HCT116 (cell line): Measurements from ENCODE around the gene ADCY2. TPM values are rescaled to one million over a fixed set of nuclear protein-coding genes. Genes with fewer than 3 reads are reported as not detected.

ENCODE experiments used
- ATAC-seq: fragments of 200-7000 bp; cut with Tn5 transposase; 2 replicates; pipeline ENCODE4 v1.9.1; 2020; ENCODE audit warnings: mild to moderate bottlenecking, moderate library complexity
- BruUV-seq: library from RNA; stranded (reverse); fragments of 400-500 nt; replicated peaks from 2 replicates; lab custom pipeline; 2021; lab: Mats Ljungman, UMichigan
- CTCF ChIA-PET: fragments of 300-600 bp; sonication (Branson Sonifier 250); formaldehyde crosslinking; loops from one replicate; lab custom pipeline; 2021; ENCODE audit warnings: antibody characterized with exemption; lab: Charles Lee
- POLR2A ChIA-PET: fragments of 300-600, 350-600 bp; sonication (Branson Sonifier 250); formaldehyde crosslinking; loops from one replicate; lab custom pipeline; 2021; ENCODE audit warnings: antibody characterized with exemption; lab: Charles Lee
- RAD21 ChIA-PET, 2 experiments: fragments of 300-600 bp; sonication (Branson Sonifier 250); formaldehyde crosslinking; loops; one replicate each; lab custom pipeline; 2023; ENCODE audit warnings: low total read pairs in 2 of 2; ENCODE audit not compliant: uncharacterized antibody in 2 of 2, unreplicated experiment in 2 of 2, low non-redundant PET in 1 of 2; lab: Charles Lee
- DNase-seq: peaks from one replicate; pipeline ENCODE4 v3.0.0-alpha.2; 2010; ENCODE audit warnings: low read depth, low spot score
- H2AFZ ChIP-seq: fragments of 200-600 bp; shearing (Covaris generic), sonication (generic); 2 replicates; pipeline ENCODE4 v1.6.1; 2017; ENCODE audit warnings: low read depth, mixed run types, mixed read lengths, antibody characterized with exemption, low read length; ENCODE audit not compliant: poor library complexity, severe bottlenecking
- H3K27ac ChIP-seq: 2 replicates; pipeline ENCODE4 v1.5.1; 2012; ENCODE audit warnings: low read depth, low read length
- H3K27me3 ChIP-seq: fragments of 200-600 bp; sonication (generic); 2 replicates; pipeline ENCODE4 v1.6.1; 2016; ENCODE audit warnings: mixed run types, low read length, mixed read lengths; ENCODE audit not compliant: insufficient read depth
- H3K36me3 ChIP-seq, 2 experiments: fragments of 200-500 bp in 1 of 2; fragments of 200-600 bp in 1 of 2; sonication (Bioruptor generic) in 1 of 2; sonication (generic) in 1 of 2; 2 replicates each; pipeline versions ENCODE4 v1.5.1 to v1.6.1; 2014 to 2016; ENCODE audit warnings: low read length in 2 of 2, inconsistent platforms in 1 of 2, mixed read lengths in 1 of 2, mixed run types in 1 of 2; ENCODE audit not compliant: insufficient read depth in 2 of 2, control insufficient read depth in 1 of 2
- H3K4me1 ChIP-seq, 2 experiments: fragments of 200-600 bp in 1 of 2; sonication (generic) in 1 of 2; 2 replicates each; pipeline versions ENCODE4 v1.5.1 to v1.6.1; 2012 to 2017; ENCODE audit warnings: low read length in 2 of 2, inconsistent platforms in 1 of 2, mild to moderate bottlenecking in 1 of 2, mixed read lengths in 1 of 2, mixed run types in 1 of 2, moderate library complexity in 1 of 2; ENCODE audit not compliant: insufficient read depth in 2 of 2, control insufficient read depth in 1 of 2
- H3K4me2 ChIP-seq: fragments of 200-600 bp; sonication (generic); 2 replicates; pipeline ENCODE4 v1.6.1; 2017; ENCODE audit warnings: mixed run types, low read length, mixed read lengths
- H3K4me3 ChIP-seq, 2 experiments: fragments of 200-600 bp in 1 of 2; sonication (generic) in 1 of 2; replicated peaks in 1 of 2; 2 replicates each; pipeline ENCODE4 v1.5.1; 2011 to 2016; ENCODE audit warnings: low read length in 2 of 2, control low read depth in 1 of 2, low read depth in 1 of 2, mild to moderate bottlenecking in 1 of 2, mixed read lengths in 1 of 2, mixed run types in 1 of 2
- H3K79me2 ChIP-seq: fragments of 200-600 bp; sonication (generic); 2 replicates; pipeline ENCODE4 v1.6.1; 2017; ENCODE audit warnings: mild to moderate bottlenecking, mixed run types, low read length, moderate library complexity, mixed read lengths; ENCODE audit not compliant: insufficient read depth
- H3K9ac ChIP-seq: fragments of 200-600 bp; sonication (generic); 2 replicates; pipeline ENCODE4 v1.6.1; 2016; ENCODE audit warnings: low read length, mixed read lengths
- H3K9me2 ChIP-seq: fragments of 200-600 bp; sonication (generic), shearing (Covaris generic); 2 replicates; pipeline ENCODE4 v1.6.1; 2017; ENCODE audit warnings: mixed run types, mild to moderate bottlenecking, moderate library complexity; ENCODE audit not compliant: insufficient read depth
- H3K9me3 ChIP-seq, 2 experiments: fragments of 200-500 bp in 1 of 2; fragments of 200-600 bp in 1 of 2; sonication (Bioruptor generic) in 1 of 2; sonication (generic) in 1 of 2; 2 replicates each; pipeline ENCODE4 v1.6.1; 2014 to 2017; ENCODE audit warnings: low read length in 2 of 2, mixed read lengths in 2 of 2, inconsistent platforms in 1 of 2, low read depth in 1 of 2, mild to moderate bottlenecking in 1 of 2, mixed run types in 1 of 2, moderate library complexity in 1 of 2; ENCODE audit not compliant: control insufficient read depth in 1 of 2, insufficient read depth in 1 of 2
- H4K20me1 ChIP-seq: fragments of 200-600 bp; sonication (generic), shearing (Covaris generic); 2 replicates; pipeline ENCODE4 v1.6.1; 2017; ENCODE audit warnings: mixed run types, mild to moderate bottlenecking, moderate library complexity; ENCODE audit not compliant: insufficient read depth
- CEBPB ChIP-seq: IDR thresholded peaks from 2 replicates; pipeline ENCODE4 v1.6.1; 2012; ENCODE audit warnings: low read depth
- EGR1 ChIP-seq: IDR thresholded peaks from 2 replicates; pipeline ENCODE4 v1.6.1; 2012; ENCODE audit warnings: low read depth
- ELF1 ChIP-seq: IDR thresholded peaks from 2 replicates; pipeline ENCODE4 v1.6.1; 2012; ENCODE audit warnings: low read depth, borderline replicate concordance
- EZH2 ChIP-seq: fragments of 200-600 bp; sonication (generic); IDR thresholded peaks from 2 replicates; pipeline ENCODE4 v1.6.1; 2017; ENCODE audit warnings: antibody characterized with exemption, mixed run types
- EZH2phosphoT487 ChIP-seq: fragments of 200-600 bp; IDR thresholded peaks from 2 replicates; pipeline ENCODE4 v1.6.1; 2018; ENCODE audit warnings: antibody characterized with exemption, borderline replicate concordance
- POLR2A ChIP-seq: IDR thresholded peaks from 2 replicates; pipeline ENCODE4 v1.7.0; 2011; ENCODE audit warnings: borderline replicate concordance; ENCODE audit not compliant: insufficient read depth, insufficient read length; ENCODE audit errors: extremely low read depth
- POLR2AphosphoS5 ChIP-seq: IDR thresholded peaks from 2 replicates; pipeline ENCODE4 v1.6.1; 2011; ENCODE audit warnings: mild to moderate bottlenecking, low read depth, low read length, moderate library complexity
- SIN3A ChIP-seq: IDR thresholded peaks from 2 replicates; pipeline ENCODE4 v1.6.1; 2012; ENCODE audit warnings: low read depth
- SRF ChIP-seq: IDR thresholded peaks from 2 replicates; pipeline ENCODE4 v1.6.1; 2012; ENCODE audit warnings: low read depth
- TCF7L2 ChIP-seq: IDR thresholded peaks from 2 replicates; pipeline ENCODE4 v1.7.0; 2011; ENCODE audit warnings: borderline replicate concordance, inconsistent platforms; ENCODE audit not compliant: insufficient read depth, insufficient read length; ENCODE audit errors: extremely low read depth
- ZFX ChIP-seq: fragments of 450-650 bp; IDR thresholded peaks from 2 replicates; pipeline ENCODE4 v1.6.1; 2017
- ZNF274 ChIP-seq: fragments of 200-500 bp; sonication (Bioruptor generic); IDR thresholded peaks from 2 replicates; pipeline ENCODE4 v1.6.1; 2014; ENCODE audit warnings: mild to moderate bottlenecking, low read depth, low read length, inconsistent platforms
- intact Hi-C: fragments of 100-400 bp; cut with micrococcal nuclease; formaldehyde crosslinking; loops from 2 replicates; pipeline ENCODE4 v1.10.0; 2022
- total RNA-seq: library from RNA; stranded (reverse); gene quantifications from one replicate; pipeline ENCODE4 v1.2.1, GENCODE V29; 2021; ENCODE audit not compliant: unreplicated experiment
- TF ChIP-seq, protein P1 (sequence below), 3 experiments: fragments of 200-600 bp in 1 of 3; sonication (generic) in 1 of 3; IDR thresholded peaks in 2 of 3; conservative IDR thresholded peaks in 1 of 3; 2 replicates each; pipeline ENCODE4 v1.5.1; 2012 to 2017; ENCODE audit warnings: low read depth in 2 of 3, low read length in 2 of 3, antibody characterized with exemption in 1 of 3, borderline replicate concordance in 1 of 3, control low read depth in 1 of 3, mild to moderate bottlenecking in 1 of 3, mixed read lengths in 1 of 3, mixed run types in 1 of 3, moderate library complexity in 1 of 3; ENCODE audit not compliant: insufficient read depth in 1 of 3
- TF ChIP-seq, protein P2 (sequence below): IDR thresholded peaks from 2 replicates; pipeline ENCODE4 v1.6.1; 2012

Gene ADCY2
- total RNA-seq, 1 experiment from 2014 or later: 0.15 TPM

DNA sequence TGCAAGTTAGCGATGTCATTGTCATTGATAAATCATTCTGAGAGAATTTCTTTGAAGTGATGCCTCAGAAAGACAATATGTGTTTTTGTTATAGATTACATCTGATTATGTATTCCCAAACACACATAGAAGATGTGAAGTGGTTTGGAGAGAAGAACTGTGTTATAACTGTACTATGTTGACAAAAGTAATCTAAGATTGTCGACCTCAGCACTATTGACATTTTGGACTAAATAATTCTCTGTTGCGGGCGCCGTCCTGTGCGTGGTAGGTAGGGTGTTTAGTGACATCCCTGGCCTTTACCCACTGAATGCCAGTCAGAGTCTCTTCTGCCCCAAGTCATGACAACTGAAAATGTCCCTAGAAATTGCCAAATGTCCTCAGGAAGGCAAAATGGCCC lies 377.2 kb downstream of the ADCY2 start (continued):
- TF ChIP-seq, protein P1, sequence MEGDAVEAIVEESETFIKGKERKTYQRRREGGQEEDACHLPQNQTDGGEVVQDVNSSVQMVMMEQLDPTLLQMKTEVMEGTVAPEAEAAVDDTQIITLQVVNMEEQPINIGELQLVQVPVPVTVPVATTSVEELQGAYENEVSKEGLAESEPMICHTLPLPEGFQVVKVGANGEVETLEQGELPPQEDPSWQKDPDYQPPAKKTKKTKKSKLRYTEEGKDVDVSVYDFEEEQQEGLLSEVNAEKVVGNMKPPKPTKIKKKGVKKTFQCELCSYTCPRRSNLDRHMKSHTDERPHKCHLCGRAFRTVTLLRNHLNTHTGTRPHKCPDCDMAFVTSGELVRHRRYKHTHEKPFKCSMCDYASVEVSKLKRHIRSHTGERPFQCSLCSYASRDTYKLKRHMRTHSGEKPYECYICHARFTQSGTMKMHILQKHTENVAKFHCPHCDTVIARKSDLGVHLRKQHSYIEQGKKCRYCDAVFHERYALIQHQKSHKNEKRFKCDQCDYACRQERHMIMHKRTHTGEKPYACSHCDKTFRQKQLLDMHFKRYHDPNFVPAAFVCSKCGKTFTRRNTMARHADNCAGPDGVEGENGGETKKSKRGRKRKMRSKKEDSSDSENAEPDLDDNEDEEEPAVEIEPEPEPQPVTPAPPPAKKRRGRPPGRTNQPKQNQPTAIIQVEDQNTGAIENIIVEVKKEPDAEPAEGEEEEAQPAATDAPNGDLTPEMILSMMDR (IDR thresholded peaks at IDR 0.05 in 2 of 3, conservative IDR thresholded peaks at IDR 0.05 in 1 of 3; ENCODE audit: borderline replicate concordance in 1 of 3, insufficient read depth in 1 of 3, low read depth in 2 of 3, low read length in 2 of 3): no peak
- TF ChIP-seq EGR1: no peak

DNA sequence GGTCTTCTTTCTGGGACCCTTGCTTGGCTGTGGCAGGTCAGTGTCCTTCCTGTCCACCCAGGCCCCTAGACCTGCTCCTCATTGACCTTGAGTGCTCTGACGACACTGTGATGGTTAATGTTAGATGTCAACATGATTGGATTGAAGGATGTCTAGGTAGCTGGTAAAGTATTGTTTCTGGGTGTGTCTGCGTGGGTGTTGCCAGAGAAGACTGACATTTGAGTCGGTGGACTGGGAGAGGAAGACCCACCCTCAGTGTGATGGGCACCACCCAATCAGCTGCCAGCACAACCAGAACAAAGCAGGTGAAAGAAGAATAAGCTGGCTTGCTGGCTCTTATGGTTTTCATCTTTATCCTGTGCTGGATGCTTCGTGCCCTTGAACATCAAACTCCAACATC lies 380.5 kb downstream of the ADCY2 start:
- ChIA-PET RAD21 (no interaction called here), POLR2A (interaction anchor here (0.7 kb wide), 1 partner anchor 910 kb away, joined by 3 read pairs; no protein-coding TSS in a partner anchor), CTCF (no interaction called here)
- intact Hi-C loops: no loop called here
- Histone ChIP-seq H3K9ac (no peak overlapping the region), H3K4me3 (no peak overlapping the region), H3K4me1 (no peaks in the 10 kb centered on the region), H3K27me3 (peaks cover 31% of the 10 kb centered on the region), H4K20me1 (no peaks in the 10 kb centered on the region; the same call in 1 of the 2 replicates), H3K27ac (no peak overlapping the region), H3K36me3 (no peaks in the 10 kb centered on the region), H3K9me2 (no peaks in the 10 kb centered on the region), H3K4me2 (no peak overlapping the region), H2AFZ (no peak overlapping the region), H3K9me3 (no peaks in the 10 kb centered on the region), H3K79me2 (no peaks in the 10 kb centered on the region)
- DNase-seq (no peak), ATAC-seq (no peak)
- TF ChIP-seq POLR2AphosphoS5 (no peak), SRF (no peak), POLR2A (no peak), EZH2phosphoT487 (no peak), TCF7L2 (no peak), ZFX (no peak), SIN3A (no peak), EZH2 (no peak), ZNF274 (no peak), ELF1 (no peak), CEBPB (no peak), EGR1 (no peak)
- TF ChIP-seq, protein P2, sequence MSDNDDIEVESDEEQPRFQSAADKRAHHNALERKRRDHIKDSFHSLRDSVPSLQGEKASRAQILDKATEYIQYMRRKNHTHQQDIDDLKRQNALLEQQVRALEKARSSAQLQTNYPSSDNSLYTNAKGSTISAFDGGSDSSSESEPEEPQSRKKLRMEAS: no peak
- no TSS peak for BruUV-seq
